ENCODE measurements around the gene RNU7-1. TPM values are rescaled to one million over a fixed set of nuclear protein-coding genes. Genes with fewer than 3 reads are reported as not detected.

The RNU7-1 gene
- total RNA-seq, 2 donors from 2014 or later: not detected

GRCh38 chr12:6946920-6947374 is 3.3 kb downstream of the RNU7-1 start:
- DNase-seq (no peak), ATAC-seq (replicated peaks in 1 of 2) (no peak)
- Mint-ChIP-seq H3K4me1 (ENCODE audit: low read depth) (peaks cover 79% of the 10 kb centered on the region), H3K27ac (peak overlapping the region; percentile 80), H3K9me3 (no peaks in the 10 kb centered on the region), H3K4me3 (peak overlapping the region; percentile 77 to 92), H3K36me3 (ENCODE audit: insufficient read depth in 2 of 2) (peaks cover 2 to 6% of the 10 kb centered on the region in 2 donors), H3K27me3 (ENCODE audit: low read depth) (no peaks in the 10 kb centered on the region)

DNA sequence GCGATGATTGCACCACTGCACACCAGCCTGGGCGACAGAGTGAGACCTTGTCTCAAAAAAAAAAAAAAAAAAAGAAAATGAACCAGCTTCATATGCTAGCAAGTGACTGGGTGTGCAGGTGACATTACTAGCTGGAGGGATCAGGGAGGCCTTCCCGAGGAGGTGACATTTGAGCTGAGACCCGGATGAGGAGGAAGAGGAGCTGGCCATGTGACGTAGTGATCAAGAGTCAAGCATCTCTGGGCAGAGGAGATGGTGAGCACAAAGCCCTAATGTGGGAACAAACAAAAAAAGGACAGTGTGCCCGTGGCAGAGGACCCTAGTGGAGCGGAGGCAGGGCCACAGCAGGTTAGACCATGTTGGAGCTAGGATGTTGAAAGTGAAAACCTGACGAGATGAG is 4.0 kb downstream of the RNU7-1 start:
- no peak for ATAC-seq (replicated peaks in 1 of 2)
- Mint-ChIP-seq H3K36me3 (ENCODE audit: insufficient read depth in 2 of 2) (peaks cover 7 to 10% of the 10 kb centered on the region in 2 donors), H3K4me1 (ENCODE audit: low read depth) (peaks cover 72% of the 10 kb centered on the region), H3K27me3 (ENCODE audit: low read depth) (no peaks in the 10 kb centered on the region), H3K4me3 (peak overlapping the region; percentile 77 to 92), H3K27ac (peak overlapping the region; percentile 80), H3K9me3 (no peaks in the 10 kb centered on the region)
- DNase-seq: no peak

- Mint-ChIP-seq H3K27me3 (ENCODE audit: low read depth) (no peaks in the 10 kb centered on the region), H3K4me3 (peak overlapping the region; percentile 77 to 92), H3K9me3 (no peaks in the 10 kb centered on the region), H3K27ac (peak overlapping the region; percentile 88), H3K36me3 (ENCODE audit: insufficient read depth in 2 of 2) (peaks cover 9 to 12% of the 10 kb centered on the region in 2 donors), H3K4me1 (ENCODE audit: low read depth) (peaks cover 70% of the 10 kb centered on the region)
- ATAC-seq (replicated peaks in 1 of 2) (no peak), DNase-seq (peak in 1 of 2 donors; percentile 42)
These were observed 5.4 kb downstream of the RNU7-1 start for GRCh38 chr12:6948873-6949594.

GRCh38 chr12:6950401-6950801 is 6.8 kb downstream of the RNU7-1 start:
- peaks cover 11 to 12% of the 10 kb centered on the region in 2 donors for H3K36me3 Mint-ChIP-seq (ENCODE audit: insufficient read depth in 2 of 2)

GRCh38 chr12:6950811-6951540 is 7.4 kb downstream of the RNU7-1 start, which contains the start of gene PTPN6:
Gene PTPN6, plus strand, starts transcription at chr12:6951356. Its CDS starts 157 bp downstream, at chr12:6951513.
- Mint-ChIP-seq H3K27me3 (ENCODE audit: low read depth) (no peaks in the 10 kb centered on the region), H3K9me3 (no peaks in the 10 kb centered on the region), H3K4me3 (peak within 1 kb of the TSS; percentile 77 to 92), H3K4me1 (ENCODE audit: low read depth) (peaks cover 78% of the 10 kb centered on the region), H3K36me3 (ENCODE audit: insufficient read depth in 2 of 2) (peaks cover 11 to 15% of the 10 kb centered on the region in 2 donors), H3K27ac (peak within 1 kb of the TSS; percentile 96)
- ATAC-seq (replicated peaks in 1 of 2): peak; percentile 28 to 37
- peak; percentile 69 to 72 for DNase-seq

More at GRCh38 chr12:6950401-6950801, 6.8 kb downstream of the RNU7-1 start:
- DNase-seq (peak; percentile 62 to 69), ATAC-seq (replicated peaks in 1 of 2) (peak; percentile 12 to 25)
- Mint-ChIP-seq H3K27ac (peak overlapping the region; percentile 96), H3K4me3 (peak overlapping the region; percentile 77 to 92), H3K9me3 (no peaks in the 10 kb centered on the region), H3K27me3 (ENCODE audit: low read depth) (no peaks in the 10 kb centered on the region), H3K4me1 (ENCODE audit: low read depth) (peaks cover 78% of the 10 kb centered on the region)

DNA sequence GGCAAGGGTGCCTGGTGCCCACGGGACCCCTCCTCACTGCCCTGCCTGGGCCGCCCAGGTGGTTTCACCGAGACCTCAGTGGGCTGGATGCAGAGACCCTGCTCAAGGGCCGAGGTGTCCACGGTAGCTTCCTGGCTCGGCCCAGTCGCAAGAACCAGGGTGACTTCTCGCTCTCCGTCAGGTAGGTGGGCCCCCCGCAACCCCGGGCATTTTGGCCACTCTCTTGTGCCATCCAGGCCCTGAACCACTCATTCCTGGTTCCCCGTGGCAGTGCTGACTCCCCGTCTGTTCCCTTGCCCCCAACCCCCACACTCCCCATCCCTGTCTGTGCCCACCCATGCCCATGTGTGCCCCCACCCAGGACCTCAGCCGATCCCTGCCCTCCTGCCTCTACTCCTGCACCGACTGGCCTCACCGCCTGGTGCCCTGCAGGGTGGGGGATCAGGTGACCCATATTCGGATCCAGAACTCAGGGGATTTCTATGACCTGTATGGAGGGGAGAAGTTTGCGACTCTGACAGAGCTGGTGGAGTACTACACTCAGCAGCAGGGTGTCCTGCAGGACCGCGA is 8.0 kb downstream of the RNU7-1 start:
- H3K4me3 Mint-ChIP-seq: peak overlapping the region; percentile 77 to 92
- ATAC-seq (replicated peaks in 1 of 2) (peak; percentile 5 to 12), DNase-seq (peak in 1 of 2 donors; percentile 44)
- H3K9me3 Mint-ChIP-seq: no peaks in the 10 kb centered on the region
- peaks cover 11 to 15% of the 10 kb centered on the region in 2 donors for H3K36me3 Mint-ChIP-seq (ENCODE audit: insufficient read depth in 2 of 2)
- no peaks in the 10 kb centered on the region for H3K27me3 Mint-ChIP-seq (ENCODE audit: low read depth)
- peaks cover 78% of the 10 kb centered on the region for H3K4me1 Mint-ChIP-seq (ENCODE audit: low read depth)
- H3K27ac Mint-ChIP-seq: peak overlapping the region; percentile 96

DNA sequence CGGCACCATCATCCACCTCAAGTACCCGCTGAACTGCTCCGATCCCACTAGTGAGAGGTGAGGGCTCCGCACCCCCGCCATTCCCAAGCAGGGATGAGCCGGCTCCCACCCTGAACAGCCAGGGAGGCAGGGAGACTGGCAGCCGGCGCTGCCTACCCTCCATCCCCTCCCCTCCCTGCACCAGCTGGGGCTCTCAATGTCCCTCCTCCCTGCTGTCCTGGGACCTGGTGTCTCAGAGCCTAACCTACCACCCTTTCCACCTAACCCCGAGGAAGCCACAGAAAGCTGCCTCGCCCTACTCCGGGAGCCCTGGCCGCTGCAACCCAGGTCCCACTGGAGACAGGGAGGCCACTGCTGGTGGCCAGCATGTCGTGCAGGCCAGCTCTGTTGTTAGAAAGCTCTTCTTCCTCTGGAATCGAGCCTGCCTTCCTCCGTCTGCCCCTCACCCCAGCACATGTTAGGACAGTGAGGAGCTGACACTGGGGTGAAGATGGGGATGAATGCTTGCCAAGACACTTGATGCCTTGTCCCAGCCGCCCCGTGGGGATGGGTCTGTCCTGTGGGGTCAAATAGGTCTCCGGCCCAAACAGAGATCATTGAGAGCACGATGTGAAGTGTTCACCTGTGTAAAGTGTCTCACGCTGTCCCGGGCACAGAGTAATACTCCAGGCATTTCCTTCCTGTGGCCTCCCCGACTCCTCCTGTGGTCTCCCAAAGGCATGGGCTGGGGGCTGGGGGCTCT is 8.7 kb downstream of the RNU7-1 start:
- H3K36me3 Mint-ChIP-seq (ENCODE audit: insufficient read depth in 2 of 2): peaks cover 8 to 15% of the 10 kb centered on the region in 2 donors
- no peaks in the 10 kb centered on the region for H3K9me3 Mint-ChIP-seq
- ATAC-seq (replicated peaks in 1 of 2) (no peak), DNase-seq (no peak)
- peak overlapping the region; percentile 77 to 92 for H3K4me3 Mint-ChIP-seq
- peaks cover 78% of the 10 kb centered on the region for H3K4me1 Mint-ChIP-seq (ENCODE audit: low read depth)
- no peaks in the 10 kb centered on the region for H3K27me3 Mint-ChIP-seq (ENCODE audit: low read depth)
- peak overlapping the region; percentile 90 for H3K27ac Mint-ChIP-seq

DNA sequence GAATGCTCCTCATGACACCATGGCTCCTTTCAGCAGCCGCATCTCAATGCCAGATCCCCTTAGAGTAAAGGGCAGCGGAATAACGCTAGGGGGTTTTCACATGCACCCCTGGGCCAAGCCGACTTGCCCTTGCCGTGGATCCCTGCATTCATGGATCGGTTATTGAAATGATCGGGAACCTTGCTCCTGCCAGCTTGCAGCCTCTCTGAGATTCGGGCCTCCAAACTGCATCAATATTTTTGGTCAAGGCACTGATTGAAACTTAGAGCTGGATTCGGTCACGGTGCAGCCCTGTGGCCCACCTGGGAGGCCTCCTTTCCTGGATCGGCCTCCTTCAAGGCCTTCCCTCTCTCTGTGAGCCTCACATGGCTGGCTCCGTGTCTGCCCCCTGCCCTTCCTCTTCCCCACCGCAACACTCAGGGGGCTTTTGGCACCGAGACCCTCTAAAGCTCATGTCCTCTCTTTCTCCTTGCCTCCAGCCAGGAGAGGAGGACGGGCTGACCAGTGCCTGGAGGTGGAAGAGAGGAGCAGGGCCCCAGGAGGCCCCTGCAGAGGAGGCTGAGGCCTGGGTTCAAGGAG is 9.3 kb downstream of the RNU7-1 start:
- Mint-ChIP-seq H3K36me3 (ENCODE audit: insufficient read depth in 2 of 2) (peaks cover 8 to 15% of the 10 kb centered on the region in 2 donors), H3K27ac (peak overlapping the region; percentile 99), H3K4me3 (peak overlapping the region; percentile 77 to 92), H3K4me1 (ENCODE audit: low read depth) (peaks cover 77% of the 10 kb centered on the region), H3K27me3 (ENCODE audit: low read depth) (no peaks in the 10 kb centered on the region), H3K9me3 (no peaks in the 10 kb centered on the region)
- DNase-seq: no peak
- ATAC-seq (replicated peaks in 1 of 2): no peak

DNA sequence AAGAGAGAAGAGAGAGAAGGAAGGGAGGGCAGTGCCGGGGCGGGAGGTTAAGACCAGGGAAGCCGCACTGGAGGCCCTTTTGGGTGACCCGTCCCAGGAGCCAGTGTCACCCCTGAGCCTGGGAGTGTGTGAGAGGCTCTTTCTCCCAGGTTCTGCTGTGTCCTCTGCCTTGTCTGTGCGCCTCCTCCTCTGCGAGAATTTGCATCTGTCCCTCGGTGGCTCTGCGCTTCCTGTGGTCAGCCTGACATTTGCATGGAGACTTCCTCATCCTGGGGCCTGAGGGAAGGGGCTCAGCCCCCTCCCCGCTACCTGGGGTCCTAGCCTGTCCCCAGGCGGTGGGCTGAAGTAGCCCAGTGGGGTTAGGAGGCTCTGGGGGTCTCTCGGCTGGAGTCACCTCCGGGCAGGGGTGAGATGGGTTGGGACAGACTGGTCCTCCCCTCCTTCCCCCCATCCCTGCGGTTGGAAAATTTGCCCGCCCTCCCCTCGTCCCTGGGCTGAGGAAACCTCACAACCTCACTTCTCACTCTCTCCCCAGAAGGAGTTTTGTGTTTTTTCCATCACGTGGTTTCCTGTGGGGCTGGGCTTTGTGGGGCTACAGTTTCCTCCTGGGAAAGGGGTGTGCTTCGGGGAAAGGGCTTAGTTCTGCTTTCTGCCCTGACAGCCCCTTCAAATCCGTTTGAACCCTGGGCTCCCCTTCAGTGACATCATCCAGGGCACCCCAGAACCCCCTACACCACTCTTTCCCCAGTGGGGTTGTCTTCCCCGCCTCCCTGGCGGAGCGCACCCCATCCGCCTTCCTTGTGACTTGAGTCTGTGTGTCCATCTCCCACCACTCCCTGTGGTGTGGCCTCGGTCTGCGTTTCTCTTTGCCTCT is 10.1 kb downstream of the RNU7-1 start:
- H3K4me1 Mint-ChIP-seq (ENCODE audit: low read depth): peaks cover 77% of the 10 kb centered on the region
- H3K4me3 Mint-ChIP-seq: peak overlapping the region; percentile 77 to 92
- no peaks in the 10 kb centered on the region for H3K27me3 Mint-ChIP-seq (ENCODE audit: low read depth)
- no peaks in the 10 kb centered on the region for H3K9me3 Mint-ChIP-seq
- peaks cover 8 to 21% of the 10 kb centered on the region in 2 donors for H3K36me3 Mint-ChIP-seq (ENCODE audit: insufficient read depth in 2 of 2)
- peak overlapping the region; percentile 99 for H3K27ac Mint-ChIP-seq
- ATAC-seq (replicated peaks in 1 of 2): peak; percentile 37 to 49
- DNase-seq: peak; percentile 74 to 80

DNA sequence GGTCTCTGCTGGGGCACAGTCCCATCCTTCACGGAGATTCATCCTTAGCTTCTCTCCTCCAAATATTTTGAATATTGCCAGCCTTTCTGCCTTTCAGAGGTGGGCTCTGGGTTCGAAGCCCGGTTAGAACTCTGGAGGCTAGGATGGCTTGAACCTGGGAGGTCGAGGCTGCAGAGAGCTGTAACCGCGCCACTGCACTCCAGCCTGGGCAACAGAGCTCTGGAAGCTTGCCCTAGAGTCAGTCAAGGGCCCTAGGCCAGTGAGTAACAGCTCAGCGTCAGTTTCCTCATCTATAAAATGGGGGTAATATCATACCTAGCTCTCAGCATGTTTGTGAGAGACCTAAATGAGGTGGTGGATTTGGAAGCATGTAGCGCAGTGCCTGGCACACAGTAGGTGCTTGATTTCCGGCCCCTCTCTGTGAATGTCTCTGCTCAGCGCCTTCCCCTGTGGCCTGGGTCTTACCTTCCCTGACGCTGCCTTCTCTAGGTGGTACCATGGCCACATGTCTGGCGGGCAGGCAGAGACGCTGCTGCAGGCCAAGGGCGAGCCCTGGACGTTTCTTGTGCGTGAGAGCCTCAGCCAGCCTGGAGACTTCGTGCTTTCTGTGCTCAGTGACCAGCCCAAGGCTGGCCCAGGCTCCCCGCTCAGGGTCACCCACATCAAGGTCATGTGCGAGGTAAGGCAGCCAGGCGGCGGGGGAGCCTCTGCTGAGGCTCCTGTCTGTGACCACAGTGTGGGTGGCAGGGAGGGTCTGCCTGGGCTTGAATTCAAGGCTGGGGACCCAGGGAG is 10.9 kb downstream of the RNU7-1 start:
- peaks cover 8 to 21% of the 10 kb centered on the region in 2 donors for H3K36me3 Mint-ChIP-seq (ENCODE audit: insufficient read depth in 2 of 2)
- peaks cover 77% of the 10 kb centered on the region for H3K4me1 Mint-ChIP-seq (ENCODE audit: low read depth)
- peak overlapping the region; percentile 99 for H3K27ac Mint-ChIP-seq
- no peaks in the 10 kb centered on the region for H3K9me3 Mint-ChIP-seq
- ATAC-seq (replicated peaks in 1 of 2) (no peak), DNase-seq (no peak)
- H3K4me3 Mint-ChIP-seq: peak overlapping the region; percentile 77 to 92
- no peaks in the 10 kb centered on the region for H3K27me3 Mint-ChIP-seq (ENCODE audit: low read depth)
